Lung (tissue), 12 donors: Measurements from ENCODE around the gene GPC5. TPM values are rescaled to one million over a fixed set of nuclear protein-coding genes. Genes with fewer than 3 reads are reported as not detected.

Experiments used
- ATAC-seq: fragments of 200-7000 bp; cut with Tn5 transposase; one replicate; pipeline ENCODE4 v1.9.1; 2020; ENCODE audit warnings: moderate number of reproducible peaks; ENCODE audit not compliant: insufficient read depth, low FRiP score
- DNase-seq, 3 donors: peaks; one replicate each; pipeline ENCODE4 v3.0.0-alpha.2; 2013 to 2017
- H3K27ac ChIP-seq, 2 donors: one replicate each; pipeline ENCODE4 v1.5.1; 2013; ENCODE audit warnings: mild to moderate bottlenecking in 2 of 2, moderate library complexity in 2 of 2, control low read depth in 1 of 2, inconsistent platforms in 1 of 2, low read depth in 1 of 2, low read length in 1 of 2
- H3K27me3 ChIP-seq, 3 donors: one replicate each; pipeline ENCODE4 v1.5.1; 2013; ENCODE audit warnings: low read length in 2 of 3; ENCODE audit not compliant: control insufficient read depth in 3 of 3, insufficient read depth in 3 of 3
- H3K36me3 ChIP-seq, 4 donors: one replicate each; pipeline ENCODE4 v1.5.1; 2013; ENCODE audit warnings: low read length in 4 of 4, mild to moderate bottlenecking in 1 of 4, moderate library complexity in 1 of 4; ENCODE audit not compliant: control insufficient read depth in 4 of 4, insufficient read depth in 4 of 4
- H3K4me1 ChIP-seq, 5 donors: one replicate each; pipeline ENCODE4 v1.5.1; 2013; ENCODE audit warnings: low read length in 5 of 5, mild to moderate bottlenecking in 2 of 5, moderate library complexity in 1 of 5; ENCODE audit not compliant: control insufficient read depth in 5 of 5, insufficient read depth in 5 of 5
- H3K4me3 ChIP-seq: one replicate; pipeline ENCODE4 v1.5.1; 2013; ENCODE audit warnings: mild to moderate bottlenecking, control low read depth, moderate library complexity
- H3K9ac ChIP-seq, 2 donors: one replicate each; pipeline ENCODE4 v1.5.1; 2013; ENCODE audit warnings: low read length in 2 of 2, control low read depth in 1 of 2; ENCODE audit not compliant: insufficient read depth in 1 of 2
- H3K9me3 ChIP-seq, 4 donors: one replicate each; pipeline ENCODE4 v1.5.1; 2013; ENCODE audit warnings: low read length in 3 of 4, mild to moderate bottlenecking in 1 of 4, moderate library complexity in 1 of 4; ENCODE audit not compliant: control insufficient read depth in 4 of 4, insufficient read depth in 3 of 4
- CTCF ChIP-seq: IDR thresholded peaks from 2 replicates; pipeline ENCODE4 v1.5.1; 2012; ENCODE audit warnings: mild to moderate bottlenecking; ENCODE audit errors: control extremely low read depth, extremely low read depth
- WGBS, 2 donors: extraction: QIAGEN DNeasy Blood & Tissue Kit; methylation state at CpG; one replicate each; pipeline ENCODE4 v1.1.7; 2013; 5-methylcytosine and 5-hydroxymethylcytosine counted together
- polyA plus RNA-seq, 2 donors: library from polyadenylated mRNA; stranded (reverse); fragments of 200-250 nt; gene quantifications; one replicate each; pipeline ENCODE4 v1.2.1, GENCODE V29; 2013
- total RNA-seq, 2 donors: library from RNA; depleted of rRNA in 1 of 2; stranded (reverse); fragments of >200 nt in 1 of 2; gene quantifications; one replicate each; pipeline ENCODE4 v1.2.1, GENCODE V29; 2014 to 2021
- donor health status: control.
- donor health status: control.
- donor health status: Bipolar disorder and iron deficiency.
- donor health status: healthy.
- donor health status: DM: yes; HTN: yes; CAD: no.

GPC5 gene
- total and polyA plus RNA-seq, 4 donors = 0.55 to 37.3 (median 4.4) TPM

GRCh38 chr13:91567485-91568207 lies 169.2 kb downstream of the GPC5 start:
- H3K9ac ChIP-seq = no peak overlapping the region
- TF ChIP-seq CTCF = no peak
- ATAC-seq = no peak
- no peak overlapping the region for H3K4me3 ChIP-seq
- 81 to 82% methylated on average over 5 of the region's 5 CpGs for WGBS, 2 donors
- no peak overlapping the region for H3K27ac ChIP-seq
- no peaks in the 10 kb centered on the region for H3K9me3 ChIP-seq
- peaks cover 0 to 3% (median 0%) of the 10 kb centered on the region in 5 donors for H3K4me1 ChIP-seq
- no peak for DNase-seq
- H3K27me3 ChIP-seq = no peaks in the 10 kb centered on the region
- H3K36me3 ChIP-seq = no peaks in the 10 kb centered on the region

GRCh38 chr13:91571681-91572080 lies 173.3 kb downstream of the GPC5 start:
- no peaks in the 10 kb centered on the region for H3K4me1 ChIP-seq
- H3K27ac ChIP-seq = no peak overlapping the region
- H3K36me3 ChIP-seq = no peaks in the 10 kb centered on the region
- WGBS, 2 donors = 89 to 92% methylated on average over 5 of the region's 5 CpGs
- no peak for TF ChIP-seq CTCF
- no peaks in the 10 kb centered on the region for H3K9me3 ChIP-seq
- ATAC-seq (no peak), DNase-seq (no peak)
- no peaks in the 10 kb centered on the region for H3K27me3 ChIP-seq
- H3K9ac ChIP-seq = no peak overlapping the region
- H3K4me3 ChIP-seq = no peak overlapping the region

GRCh38 chr13:91572439-91572838 lies 174.0 kb downstream of the GPC5 start:
- H3K4me1 ChIP-seq = no peaks in the 10 kb centered on the region
- ATAC-seq (no peak), DNase-seq (no peak)
- no peak overlapping the region for H3K4me3 ChIP-seq
- no peak for TF ChIP-seq CTCF
- 53 to 64% methylated on average over 1 of the region's 1 CpG for WGBS, 2 donors
- no peak overlapping the region for H3K27ac ChIP-seq
- H3K9me3 ChIP-seq = no peaks in the 10 kb centered on the region
- no peaks in the 10 kb centered on the region for H3K27me3 ChIP-seq
- H3K36me3 ChIP-seq = no peaks in the 10 kb centered on the region
- no peak overlapping the region for H3K9ac ChIP-seq
